HG02852 (cell line): ENCODE results near the gene KLRB1.
"Not testable (repeated sequence)": the region's sequence is repeated elsewhere in the genome, so short reads cannot be mapped to it uniquely, and the experiment has no call there.

Source experiments
- ATAC-seq: cut with Tn5 transposase; IDR thresholded peaks from one replicate; pipeline ENCODE4 v1.9.1; 2021; ENCODE audit warnings: mild to moderate bottlenecking, moderate library complexity; ENCODE audit not compliant: unreplicated experiment

Gene KLRB1

GRCh38 chr12:9625019-9625418 is 17.3 kb upstream of the KLRB1 start:
- ATAC-seq = no peak

GRCh38 chr12:9619411-9620179 is 11.9 kb upstream of the KLRB1 start:
- ATAC-seq = no peak

- ATAC-seq = not testable (repeated sequence)
Measured at GRCh38 chr12:9618906-9619305, 11.2 kb upstream of the KLRB1 start.

- no peak for ATAC-seq
Measured at GRCh38 chr12:9617124-9617523, 9.4 kb upstream of the KLRB1 start.

- ATAC-seq = no peak
Measured at GRCh38 chr12:9615420-9616136, 7.9 kb upstream of the KLRB1 start.

- ATAC-seq = not testable (repeated sequence)
Measured at GRCh38 chr12:9610606-9611005, 2.9 kb upstream of the KLRB1 start.

GRCh38 chr12:9606736-9607372 is 862 bp downstream of the KLRB1 start:
- ATAC-seq = no peak

- ATAC-seq = no peak
Measured at GRCh38 chr12:9606247-9606646, 1.5 kb downstream of the KLRB1 start.

- no peak for ATAC-seq
Measured at GRCh38 chr12:9605483-9605882, 2.2 kb downstream of the KLRB1 start.

GRCh38 chr12:9604287-9604686 is 3.4 kb downstream of the KLRB1 start:
- ATAC-seq = no peak

GRCh38 chr12:9600426-9600825 is 7.3 kb downstream of the KLRB1 start:
- not testable (repeated sequence) for ATAC-seq

GRCh38 chr12:9598363-9598762 is 9.4 kb downstream of the KLRB1 start:
- no peak for ATAC-seq

GRCh38 chr12:9597365-9597764 is 10.4 kb downstream of the KLRB1 start:
- ATAC-seq = no peak

- no peak for ATAC-seq
Measured at GRCh38 chr12:9590441-9590840, 17.3 kb downstream of the KLRB1 start.

- ATAC-seq = no peak
Measured at GRCh38 chr12:9588749-9589148, 19.0 kb downstream of the KLRB1 start.

- ATAC-seq = no peak
Measured at GRCh38 chr12:9587987-9588600, 19.6 kb downstream of the KLRB1 start.

- not testable (repeated sequence) for ATAC-seq
Measured at GRCh38 chr12:9577729-9578128, 30.0 kb downstream of the KLRB1 start.

GRCh38 chr12:9567151-9567550 is 40.6 kb downstream of the KLRB1 start:
- ATAC-seq = not testable (repeated sequence)

- ATAC-seq = not testable (repeated sequence)
Measured at GRCh38 chr12:9566113-9566512, 41.6 kb downstream of the KLRB1 start.

- not testable (repeated sequence) for ATAC-seq
Measured at GRCh38 chr12:9564418-9564817, 43.3 kb downstream of the KLRB1 start.

GRCh38 chr12:9562841-9563453 is 44.8 kb downstream of the KLRB1 start:
- not testable (repeated sequence) for ATAC-seq
